ENCODE data around the gene DCAF17.
"Not testable (repeated sequence)": the region's sequence is repeated elsewhere in the genome, so short reads cannot be mapped to it uniquely, and the experiment has no call there.

DCAF17 gene

GRCh38 chr2:171523088-171524017, 89.3 kb downstream of the DCAF17 start:
- peak overlapping the region; percentile 86 to 94 for H3K4me3 ChIP-seq (replicated peaks in 1 of 2; ENCODE audit: low read depth in 2 of 2, low read length in 2 of 2)
- no peak for TF ChIP-seq CTCF (IDR thresholded peaks at IDR 0.05; ENCODE audit: low read depth, low read length)
- DNase-seq (ENCODE audit: low read depth in 2 of 2), result peak; percentile 79 to 88

GRCh38 chr2:171524018-171524401, 90.0 kb downstream of the DCAF17 start:
- TF ChIP-seq CTCF (IDR thresholded peaks at IDR 0.05; ENCODE audit: low read depth, low read length), result no peak
- peak; percentile 52 to 70 for DNase-seq (ENCODE audit: low read depth in 2 of 2)
- H3K4me3 ChIP-seq (replicated peaks in 1 of 2; ENCODE audit: low read depth in 2 of 2, low read length in 2 of 2), result peak overlapping the region; percentile 86 to 94

- DNase-seq (ENCODE audit: low read depth in 2 of 2), result peak in 1 of 2 donors; percentile 35
- H3K4me3 ChIP-seq (replicated peaks in 1 of 2; ENCODE audit: low read depth in 2 of 2, low read length in 2 of 2), result no peak overlapping the region
- TF ChIP-seq CTCF (IDR thresholded peaks at IDR 0.05; ENCODE audit: low read depth, low read length), result peak; percentile 78
These were observed 95.9 kb downstream of the DCAF17 start for GRCh38 chr2:171529914-171530313.

GRCh38 chr2:171530378-171530777, 96.4 kb downstream of the DCAF17 start:
- DNase-seq (ENCODE audit: low read depth in 2 of 2), result no peak
- TF ChIP-seq CTCF (IDR thresholded peaks at IDR 0.05; ENCODE audit: low read depth, low read length), result no peak
- H3K4me3 ChIP-seq (replicated peaks in 1 of 2; ENCODE audit: low read depth in 2 of 2, low read length in 2 of 2), result no peak overlapping the region

GRCh38 chr2:171530859-171531258, 96.8 kb downstream of the DCAF17 start:
- not testable (repeated sequence) for DNase-seq (ENCODE audit: low read depth in 2 of 2); H3K4me3 ChIP-seq (replicated peaks in 1 of 2; ENCODE audit: low read depth in 2 of 2, low read length in 2 of 2)

- DNase-seq (ENCODE audit: low read depth in 2 of 2), result peak; percentile 80 to 82
- peak overlapping the region in 1 of 2 donors; percentile 4 for H3K4me3 ChIP-seq (replicated peaks in 1 of 2; ENCODE audit: low read depth in 2 of 2, low read length in 2 of 2)
- TF ChIP-seq CTCF (IDR thresholded peaks at IDR 0.05; ENCODE audit: low read depth, low read length), result no peak
These were observed 97.3 kb downstream of the DCAF17 start for GRCh38 chr2:171531291-171531690.

GRCh38 chr2:171531836-171532450, 97.9 kb downstream of the DCAF17 start:
- no peak overlapping the region for H3K4me3 ChIP-seq (replicated peaks in 1 of 2; ENCODE audit: low read depth in 2 of 2, low read length in 2 of 2)
- TF ChIP-seq CTCF (IDR thresholded peaks at IDR 0.05; ENCODE audit: low read depth, low read length), result no peak
- DNase-seq (ENCODE audit: low read depth in 2 of 2), result peak in 1 of 2 donors; percentile 41

Measured in cardiac fibroblast (primary cell).